ENCODE results near the gene PEAK1.

PEAK1 gene

DNA sequence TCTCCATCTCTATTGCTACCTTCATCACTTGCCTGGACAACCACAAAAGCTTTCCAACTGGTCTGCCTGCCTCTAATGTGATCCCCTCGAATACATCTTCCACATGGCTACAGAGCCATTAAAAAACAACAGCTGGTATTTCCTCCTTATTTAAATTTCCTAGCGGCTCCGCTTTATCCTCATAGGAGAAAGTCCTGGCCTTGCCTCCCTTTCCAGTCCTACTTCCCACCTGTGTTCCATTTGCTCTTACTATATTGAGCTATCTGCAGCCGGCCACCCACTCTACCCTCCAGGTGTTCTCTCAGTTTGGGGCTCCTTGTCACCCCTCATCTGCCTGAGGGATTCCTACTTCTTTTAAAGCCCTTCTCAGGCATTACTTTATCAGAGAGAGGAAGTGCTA is 299.3 kb downstream of the PEAK1 start:
- no peak for DNase-seq

DNA sequence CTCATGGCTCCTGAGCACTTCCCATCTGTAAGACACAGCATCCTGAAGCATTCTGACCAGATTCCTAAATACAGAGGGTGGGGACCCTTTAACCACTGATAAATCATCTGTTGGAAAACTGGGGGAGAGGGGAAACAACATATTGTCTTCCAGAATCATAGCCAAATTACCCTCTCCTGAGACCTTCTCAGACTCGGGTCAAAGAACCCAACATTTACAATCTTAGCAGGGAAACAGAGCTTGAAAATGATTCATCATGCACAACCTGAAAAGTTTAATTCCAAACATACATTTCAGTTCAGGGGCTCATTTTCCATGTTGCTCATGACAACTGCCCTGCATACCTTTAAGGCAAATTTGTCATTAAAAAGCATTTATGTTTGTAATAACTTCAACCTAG is 300.5 kb downstream of the PEAK1 start:
- DNase-seq, result no peak

- peak in 4 of 6 experiments; percentile 18 to 54 (median 38) for DNase-seq
Observed at GRCh38 chr15:77118882-77119321, 301.0 kb downstream of the PEAK1 start.

- DNase-seq, result no peak
Observed at GRCh38 chr15:77115179-77115578, 304.7 kb downstream of the PEAK1 start.

DNA sequence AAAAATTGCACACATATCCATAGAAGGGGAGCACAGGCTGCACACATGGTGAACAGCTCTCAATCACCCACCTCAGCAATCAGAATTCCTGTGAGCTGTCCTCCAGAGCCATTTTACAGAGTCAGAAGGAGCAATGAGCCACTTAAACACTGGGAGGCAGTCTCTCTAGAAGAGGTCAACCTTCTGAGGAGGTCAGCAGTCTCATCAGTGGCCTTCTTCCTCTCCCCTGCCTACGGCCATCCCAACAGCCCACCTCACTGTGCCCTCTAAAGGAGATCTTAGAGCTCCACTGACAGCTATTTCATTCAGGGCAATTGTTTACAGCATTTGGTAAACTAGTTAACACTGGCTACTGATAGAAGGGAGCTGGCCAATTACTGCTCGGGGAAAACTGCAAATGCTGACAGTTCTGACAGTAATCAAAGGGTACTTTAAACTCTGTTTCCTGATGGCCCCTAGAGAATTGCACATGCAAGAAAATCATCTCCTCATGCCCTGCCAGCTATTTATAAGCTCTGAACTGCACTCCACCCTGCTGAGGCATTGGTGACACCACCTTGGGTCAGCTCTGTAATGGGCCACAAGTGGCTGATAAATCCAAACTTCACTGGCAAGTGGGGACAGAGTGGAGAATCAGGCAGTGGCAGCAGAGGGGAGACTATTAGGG is 306.9 kb downstream of the PEAK1 start:
- DNase-seq, result no peak

GRCh38 chr15:77111789-77112188 is 308.1 kb downstream of the PEAK1 start:
- no peak for DNase-seq

DNA sequence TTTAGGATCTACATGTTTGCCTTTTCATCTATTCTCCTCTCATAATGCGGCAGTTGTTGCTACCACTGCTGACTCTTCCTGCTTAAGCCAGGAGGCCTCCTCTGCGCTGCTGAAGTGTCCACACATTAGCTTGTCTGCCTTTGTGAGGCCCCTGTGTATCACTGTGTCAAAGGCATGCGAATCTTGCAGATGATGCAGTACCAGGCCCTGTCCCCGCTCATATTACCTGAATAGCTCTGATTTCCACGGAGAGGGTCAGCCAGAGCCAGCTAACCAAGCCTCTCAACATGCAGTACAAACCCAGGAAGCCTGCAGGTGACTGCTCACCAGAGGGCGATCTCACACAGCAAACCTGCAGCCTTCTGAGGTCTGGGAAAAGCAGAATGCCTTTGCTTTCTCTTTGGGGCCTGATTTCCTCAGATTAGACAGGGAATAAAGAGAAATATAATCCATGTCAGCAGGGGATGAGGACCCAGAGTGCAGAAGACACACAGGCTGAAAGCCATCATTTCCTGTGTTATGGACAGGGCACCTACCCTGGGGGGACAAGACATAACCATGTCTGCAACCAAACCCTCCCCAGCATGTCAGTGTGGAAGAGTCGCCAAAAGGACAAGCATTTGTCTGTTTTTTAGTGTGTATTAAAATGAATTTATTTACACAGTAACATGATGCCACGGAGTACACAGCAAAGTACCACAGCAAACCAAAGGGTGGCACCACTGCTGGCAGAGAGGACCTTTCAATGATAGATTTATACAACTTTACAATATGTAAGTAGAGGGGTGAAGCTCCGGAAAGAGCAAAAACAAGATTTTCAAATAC is 312.2 kb downstream of the PEAK1 start:
- peak in 3 of 6 experiments; percentile 2 to 15 (median 14) for DNase-seq

GRCh38 chr15:77107068-77107467 is 312.8 kb downstream of the PEAK1 start:
- no peak for DNase-seq

DNA sequence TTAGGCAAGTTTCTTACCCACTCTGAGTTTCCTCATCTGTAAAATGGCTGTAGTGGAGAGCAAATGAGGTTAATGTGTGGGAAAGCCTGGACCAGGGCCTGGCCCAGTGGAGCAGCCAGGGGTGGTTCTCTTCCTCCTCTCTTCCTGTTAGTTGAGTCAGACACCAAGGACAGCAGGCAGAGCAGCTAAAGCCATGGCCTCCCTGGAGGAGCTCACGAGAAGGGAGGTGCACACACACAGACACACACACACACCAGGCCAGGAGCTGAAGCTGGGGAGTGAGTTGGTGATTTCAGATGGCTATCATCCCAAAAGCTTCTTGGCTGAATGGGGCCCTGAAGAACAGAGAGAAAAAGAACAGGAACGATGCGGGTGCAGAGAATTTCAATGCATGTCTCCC is 315.7 kb downstream of the PEAK1 start:
- no peak for DNase-seq

GRCh38 chr15:77099741-77100463 is 320.0 kb downstream of the PEAK1 start:
- DNase-seq, result no peak

- DNase-seq, result no peak
Observed at GRCh38 chr15:77098572-77098971, 321.3 kb downstream of the PEAK1 start.

DNA sequence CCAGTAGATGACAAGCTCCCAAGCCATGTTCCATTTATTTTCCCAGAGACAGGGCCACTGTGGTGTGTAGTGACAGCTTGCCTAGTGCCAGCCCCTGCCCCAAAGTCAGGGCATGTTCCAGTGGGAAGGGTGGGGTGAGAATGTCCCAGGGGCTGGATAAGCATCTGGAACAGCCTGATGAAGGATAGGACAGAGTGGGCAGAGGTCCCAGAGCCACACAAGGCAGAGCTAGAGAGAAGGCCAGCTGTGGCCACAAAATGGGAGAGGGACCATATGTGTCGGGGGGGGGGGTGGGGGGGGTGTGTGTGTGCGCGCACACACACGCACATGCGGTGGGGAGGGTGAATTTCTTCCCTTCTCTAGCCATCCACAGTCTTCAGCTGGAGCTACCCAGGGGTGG is 322.0 kb downstream of the PEAK1 start:
- DNase-seq, result no peak

DNA sequence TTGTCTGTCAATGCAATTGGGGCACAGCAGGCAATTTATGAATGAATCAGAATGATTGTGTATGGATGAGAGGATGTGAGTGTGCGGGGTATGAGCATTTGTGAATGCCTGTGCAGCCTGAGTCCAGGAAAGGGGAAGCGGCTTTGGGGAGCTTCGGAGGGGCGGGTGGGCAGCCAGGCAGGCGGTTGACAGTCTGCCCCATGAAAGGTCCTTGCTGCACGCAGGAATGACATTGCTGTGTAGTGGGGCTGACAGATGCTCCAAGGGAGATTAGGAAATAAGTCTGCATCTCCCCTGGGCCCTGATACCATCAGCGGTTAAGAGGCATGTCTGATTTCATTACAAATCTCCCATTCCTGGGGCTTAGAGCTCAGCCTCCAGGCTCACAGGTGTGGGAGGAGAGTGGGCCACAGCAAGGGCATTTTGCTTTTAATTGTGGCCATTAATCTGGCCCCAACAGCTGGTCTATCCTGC is 322.6 kb downstream of the PEAK1 start:
- DNase-seq, result no peak

DNA sequence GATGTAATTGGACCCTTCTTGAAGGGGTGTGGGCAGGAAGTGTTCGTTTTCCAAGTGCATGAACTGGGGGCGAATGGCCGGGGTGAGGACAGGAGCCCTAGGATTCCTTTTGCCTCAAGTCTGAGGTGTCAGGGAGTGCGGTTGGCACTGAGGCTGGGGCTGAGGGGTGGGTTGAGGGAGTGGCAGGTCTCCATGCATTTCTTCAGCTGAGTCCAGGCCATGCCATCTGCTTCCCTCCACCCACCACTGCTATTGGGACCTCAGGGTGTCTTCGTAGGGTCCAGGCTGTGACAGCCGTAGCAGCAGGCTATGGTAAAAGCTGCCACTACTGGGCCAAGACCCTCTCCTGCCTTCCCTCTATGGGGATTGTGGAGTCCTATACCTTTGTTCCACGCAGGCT is 323.4 kb downstream of the PEAK1 start:
- DNase-seq, result no peak

GRCh38 chr15:77096138-77096537 is 323.8 kb downstream of the PEAK1 start:
- no peak for DNase-seq

DNA sequence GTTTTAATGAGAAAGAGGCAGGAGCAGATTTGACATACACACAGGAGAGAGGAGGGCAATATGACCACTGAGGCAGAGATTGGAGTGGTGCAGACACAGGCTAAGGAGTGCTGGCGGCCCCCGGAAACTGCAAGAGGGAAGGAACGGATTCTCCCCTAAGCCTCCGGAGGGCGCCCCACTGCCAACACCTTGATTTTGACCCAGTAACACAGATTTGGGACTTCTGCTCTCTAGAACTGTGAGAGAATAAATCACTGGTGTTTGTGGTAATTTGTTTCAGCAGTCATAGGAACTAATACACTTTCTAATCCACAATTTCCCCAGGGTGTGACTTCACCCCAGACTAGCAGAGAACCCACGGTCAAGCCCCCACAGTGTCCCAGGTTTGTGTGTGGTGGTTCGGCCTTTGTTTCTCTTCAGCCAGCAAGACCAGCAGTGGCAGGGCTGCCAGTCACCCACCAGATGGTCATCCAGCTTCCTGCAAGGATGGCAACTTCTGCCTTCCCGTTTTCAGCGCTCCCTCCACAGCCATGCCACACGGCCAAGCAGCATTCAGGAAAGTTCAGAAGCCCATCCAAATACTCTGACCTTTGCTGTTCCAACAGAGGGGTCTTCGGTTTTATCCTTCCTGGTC is 325.4 kb downstream of the PEAK1 start:
- DNase-seq, result no peak

DNA sequence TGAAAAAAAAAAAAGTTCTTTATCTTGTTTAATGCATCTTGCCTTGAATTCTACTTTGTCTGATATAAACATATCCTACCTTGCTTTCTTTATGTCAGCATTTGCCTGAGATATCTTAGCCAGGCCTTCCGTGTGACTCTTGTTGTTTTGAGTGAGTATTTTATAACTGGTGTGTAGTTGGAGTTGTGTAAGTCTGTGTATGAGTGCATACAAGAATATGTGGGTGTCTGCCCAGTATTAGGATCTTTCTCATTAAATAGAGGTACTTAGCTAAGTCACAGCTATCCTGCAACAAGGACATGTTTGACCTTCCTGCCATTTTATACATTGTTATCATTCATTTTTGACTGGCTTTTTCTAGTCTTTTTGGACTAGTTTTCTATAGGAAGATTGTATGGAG is 326.5 kb downstream of the PEAK1 start:
- DNase-seq, result no peak

DNA sequence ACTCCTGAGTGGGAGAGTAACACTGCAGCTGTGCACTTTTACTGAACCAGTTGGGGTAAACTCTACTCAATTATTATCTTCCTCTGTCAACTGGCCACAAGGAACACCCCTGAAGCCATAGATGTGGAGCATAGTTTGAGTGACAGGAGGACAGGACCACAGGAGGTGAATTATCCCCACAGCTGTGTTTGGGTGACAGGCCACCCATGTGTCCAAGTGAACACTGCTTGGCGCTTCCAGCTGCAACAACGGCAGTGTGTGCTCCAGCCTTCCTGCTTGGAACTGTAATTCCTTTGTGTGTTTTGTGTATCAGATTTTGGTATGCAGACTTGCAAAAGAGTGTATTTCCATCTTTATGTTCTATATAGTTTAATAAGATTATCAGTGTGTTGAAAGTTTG is 328.8 kb downstream of the PEAK1 start:
- DNase-seq, result no peak

DNA sequence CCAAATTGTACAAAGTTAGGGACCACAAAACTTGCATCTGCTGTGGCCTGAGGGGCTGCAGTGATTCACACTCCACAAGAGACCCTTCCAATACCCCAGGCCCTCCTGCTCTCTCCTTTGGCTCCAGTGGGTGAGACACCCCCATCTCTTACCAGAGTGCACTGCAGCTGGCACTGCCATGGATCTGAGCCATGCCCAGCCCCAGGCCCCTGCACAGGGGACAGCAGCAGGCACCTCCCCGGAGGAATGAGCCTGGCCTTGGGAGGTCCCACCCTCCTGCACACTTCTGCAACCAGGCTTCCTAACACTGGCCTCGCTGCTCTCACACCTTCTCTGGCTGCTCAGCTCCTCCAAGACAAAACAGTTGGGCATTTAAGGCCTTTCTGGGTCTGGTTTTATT is 332.7 kb downstream of the PEAK1 start:
- no peak for DNase-seq

GRCh38 chr15:77085297-77085696 is 334.6 kb downstream of the PEAK1 start:
- no peak for DNase-seq

DNA sequence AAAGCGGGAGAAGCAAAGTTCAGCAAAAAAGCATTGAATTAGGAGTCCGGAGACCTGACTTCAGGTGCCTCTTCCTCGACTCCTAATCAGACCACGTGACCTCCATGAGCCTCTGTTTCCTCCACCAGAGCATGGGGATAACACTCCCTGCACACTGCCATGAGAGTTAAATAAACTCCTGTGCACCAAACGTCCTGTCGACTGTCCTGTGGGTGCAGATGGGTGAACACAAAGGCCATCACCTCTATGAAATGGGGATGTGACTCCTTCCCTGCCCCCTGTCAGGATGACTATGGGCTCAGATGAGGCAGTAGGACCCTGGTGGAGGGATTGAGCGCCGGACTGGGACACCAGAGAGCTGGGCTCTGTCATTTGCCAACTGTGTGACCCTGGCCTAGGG is 335.5 kb downstream of the PEAK1 start:
- DNase-seq, result no peak

GRCh38 chr15:77083381-77084160 is 336.3 kb downstream of the PEAK1 start:
- DNase-seq, result peak; percentile 21 to 57 (median 48)

All from stimulated activated naive CD4-positive, alpha-beta T cell (primary cell).